GM18498 (cell line): ENCODE measurements around the gene PCOLCE2.

Experiments
- ATAC-seq: cut with Tn5 transposase; IDR thresholded peaks from one replicate; pipeline ENCODE4 v1.9.1; 2021; ENCODE audit warnings: mild to moderate bottlenecking, moderate library complexity; ENCODE audit not compliant: unreplicated experiment

Gene PCOLCE2

GRCh38 chr3:142817356-142817755, 71.5 kb downstream of the PCOLCE2 start:
- ATAC-seq: no peak

- ATAC-seq: no peak
Observed at GRCh38 chr3:142815803-142816202, 73.1 kb downstream of the PCOLCE2 start.

- ATAC-seq: no peak
Observed at GRCh38 chr3:142809259-142809658, 79.6 kb downstream of the PCOLCE2 start.

GRCh38 chr3:142808103-142808917, 80.6 kb downstream of the PCOLCE2 start:
- ATAC-seq: no peak

GRCh38 chr3:142802891-142803290, 86.0 kb downstream of the PCOLCE2 start:
- no peak for ATAC-seq

GRCh38 chr3:142801746-142802145, 87.1 kb downstream of the PCOLCE2 start:
- no peak for ATAC-seq

- no peak for ATAC-seq
Observed at GRCh38 chr3:142796823-142797222, 92.1 kb downstream of the PCOLCE2 start.

- no peak for ATAC-seq
Observed at GRCh38 chr3:142795332-142795731, 93.6 kb downstream of the PCOLCE2 start.

- no peak for ATAC-seq
Observed at GRCh38 chr3:142794508-142794907, 94.4 kb downstream of the PCOLCE2 start.

- ATAC-seq: no peak
Observed at GRCh38 chr3:142787719-142788118, 101.2 kb downstream of the PCOLCE2 start.

GRCh38 chr3:142785996-142786395, 102.9 kb downstream of the PCOLCE2 start:
- no peak for ATAC-seq

- no peak for ATAC-seq
Observed at GRCh38 chr3:142784228-142784627, 104.7 kb downstream of the PCOLCE2 start.

GRCh38 chr3:142782616-142783015, 106.3 kb downstream of the PCOLCE2 start:
- ATAC-seq: no peak

- ATAC-seq: no peak
Observed at GRCh38 chr3:142779591-142779990, 109.3 kb downstream of the PCOLCE2 start.

GRCh38 chr3:142778541-142778940, 110.3 kb downstream of the PCOLCE2 start:
- no peak for ATAC-seq

GRCh38 chr3:142777927-142778326, 111.0 kb downstream of the PCOLCE2 start:
- no peak for ATAC-seq

- ATAC-seq: no peak
Observed at GRCh38 chr3:142768338-142768737, 120.5 kb downstream of the PCOLCE2 start.
